Keratinocyte (primary cell): Measurements from ENCODE around the gene NEGR1. TPM values are rescaled to one million over a fixed set of nuclear protein-coding genes. Genes with fewer than 3 reads are reported as not detected.

ENCODE experiments used
- DNase-seq: peaks from one replicate; pipeline ENCODE4 v3.0.0-alpha.2; 2011; ENCODE audit warnings: low read depth, missing footprints, low spot score
- FAIRE-seq: peaks from 2 replicates; lab custom pipeline; 2011; peaks lifted over from hg19 to GRCh38; lab: Jason Lieb, UNC
- H2AFZ ChIP-seq: 2 replicates; pipeline ENCODE4 v1.6.0; 2012; ENCODE audit warnings: low read length, control low read depth, inconsistent platforms; ENCODE audit not compliant: control insufficient read depth
- H3K27ac ChIP-seq: 2 replicates; pipeline ENCODE4 v1.5.1; 2011; ENCODE audit warnings: low read length; ENCODE audit not compliant: control insufficient read depth, insufficient read depth
- H3K27me3 ChIP-seq: 3 replicates; pipeline ENCODE4 v1.6.0; 2011; ENCODE audit warnings: low read length; ENCODE audit not compliant: control insufficient read depth, insufficient read depth; ENCODE audit errors: extremely low read depth
- H3K36me3 ChIP-seq, 2 experiments: 2 replicates in 1 of 2; 3 replicates in 1 of 2; pipeline ENCODE4 v1.5.1; 2011; ENCODE audit warnings: low read length in 2 of 2, mild to moderate bottlenecking in 1 of 2; ENCODE audit not compliant: control insufficient read depth in 2 of 2, insufficient read depth in 2 of 2; ENCODE audit errors: extremely low read depth in 1 of 2
- H3K4me1 ChIP-seq: 3 replicates; pipeline ENCODE4 v1.5.1; 2011; ENCODE audit warnings: low read length; ENCODE audit not compliant: control insufficient read depth, insufficient read depth; ENCODE audit errors: extremely low read depth
- H3K4me2 ChIP-seq: 3 replicates; pipeline ENCODE4 v1.6.0; 2011; ENCODE audit warnings: low read depth, low read length; ENCODE audit not compliant: control insufficient read depth, insufficient read depth; ENCODE audit errors: extremely low read depth
- H3K4me3 ChIP-seq, 3 experiments: fragments of 200-600 bp in 1 of 3; sonication (generic) in 1 of 3; 2 replicates in 2 of 3; 3 replicates in 1 of 3; pipeline ENCODE4 v1.5.1; 2011 to 2016; ENCODE audit warnings: low read length in 3 of 3, mild to moderate bottlenecking in 3 of 3, control low read depth in 2 of 3, inconsistent platforms in 1 of 3, low read depth in 1 of 3, mixed read lengths in 1 of 3, mixed run types in 1 of 3, moderate library complexity in 1 of 3; ENCODE audit not compliant: control insufficient read depth in 2 of 3, insufficient read depth in 2 of 3; ENCODE audit errors: extremely low read depth in 1 of 3
- H3K79me2 ChIP-seq: 2 replicates; pipeline ENCODE4 v1.6.0; 2012; ENCODE audit warnings: low read length; ENCODE audit not compliant: control insufficient read depth, insufficient read depth
- H3K9ac ChIP-seq: 3 replicates; pipeline ENCODE4 v1.6.0; 2011; ENCODE audit warnings: low read length; ENCODE audit not compliant: control insufficient read depth, insufficient read depth; ENCODE audit errors: extremely low read depth
- H3K9me1 ChIP-seq: 3 replicates; pipeline ENCODE4 v1.6.0; 2011; ENCODE audit warnings: low read length; ENCODE audit not compliant: control insufficient read depth, insufficient read depth; ENCODE audit errors: extremely low read depth
- H3K9me3 ChIP-seq: 2 replicates; pipeline ENCODE4 v1.5.1; 2012; ENCODE audit warnings: low read depth, low read length; ENCODE audit not compliant: control insufficient read depth
- H4K20me1 ChIP-seq: 3 replicates; pipeline ENCODE4 v1.6.0; 2011; ENCODE audit warnings: low read length; ENCODE audit not compliant: control insufficient read depth, insufficient read depth; ENCODE audit errors: extremely low read depth
- CTCF ChIP-seq, 3 experiments: IDR thresholded peaks in 1 of 3; conservative IDR thresholded peaks in 1 of 3; optimal IDR thresholded peaks in 1 of 3; 2 replicates in 2 of 3; 3 replicates in 1 of 3; pipeline versions ENCODE3 to v1.5.1; 2011; ENCODE audit warnings: low read length in 3 of 3, mild to moderate bottlenecking in 3 of 3, moderate library complexity in 2 of 3, control low read depth in 1 of 3, inconsistent platforms in 1 of 3; ENCODE audit not compliant: insufficient read depth in 2 of 3; ENCODE audit errors: extremely low read depth in 1 of 3
- EZH2 ChIP-seq: IDR thresholded peaks from one replicate; pipeline ENCODE4 v1.6.1; 2012; ENCODE audit warnings: inconsistent platforms, mild to moderate bottlenecking, low read length, moderate library complexity
- dilution Hi-C: fragments of 300-500 bp; cut with MboI; formaldehyde crosslinking; loops from one replicate; pipeline ENCODE4 v1.7.0; 2020; ENCODE audit warnings: low sequenced_read_pairs; ENCODE audit not compliant: extremely low pct_ligation_motif_present
- polyA plus RNA-seq, 5 experiments: library from polyadenylated mRNA; depleted of rRNA in 3 of 5; stranded (reverse) in 3 of 5; stranded (forward) in 1 of 5; unstranded in 1 of 5; fragments of >200 nt; gene quantifications; 1 replicate in 1 of 5; 2 replicates in 3 of 5; 3 replicates in 1 of 5; pipeline versions ENCODE4 v1.2.1 to v1.2.3, GENCODE V29; 2011 to 2012; ENCODE audit warnings: missing spikeins in 2 of 5, low read depth in 1 of 5, low replicate concordance in 1 of 5

Gene NEGR1
- polyA plus RNA-seq, 1 donor (not counting 4 experiments of a cell fraction or from before 2014, with no cell fraction given): 1.6 TPM

- H3K4me1 ChIP-seq: no peaks in the 10 kb centered on the region
- H2AFZ ChIP-seq: no peak overlapping the region
- no peaks in the 10 kb centered on the region for H3K9me3 ChIP-seq
- no peak overlapping the region for H3K4me2 ChIP-seq
- dilution Hi-C loops: no loop called here
- no peaks in the 10 kb centered on the region for H3K27me3 ChIP-seq
- DNase-seq: no peak
- TF ChIP-seq CTCF (optimal IDR thresholded peaks at IDR 0.05 in 1 of 3, IDR thresholded peaks at IDR 0.05 in 1 of 3, conservative IDR thresholded peaks at IDR 0.05 in 1 of 3; ENCODE audit: extremely low read depth in 1 of 3, insufficient read depth in 2 of 3, low read length in 3 of 3) (no peak), EZH2 (no peak)
- no peak overlapping the region for H3K9ac ChIP-seq
- H3K36me3 ChIP-seq: no peaks in the 10 kb centered on the region
- FAIRE-seq: no peak
- no peaks in the 10 kb centered on the region for H4K20me1 ChIP-seq
- H3K79me2 ChIP-seq: no peaks in the 10 kb centered on the region
- H3K9me1 ChIP-seq: no peaks in the 10 kb centered on the region
- no peak overlapping the region for H3K4me3 ChIP-seq
- H3K27ac ChIP-seq: no peak overlapping the region
These were observed 162.8 kb downstream of the NEGR1 start for GRCh38 chr1:72119491-72119890.

GRCh38 chr1:72117621-72118020 is 164.7 kb downstream of the NEGR1 start:
- H3K27me3 ChIP-seq: no peaks in the 10 kb centered on the region
- no peak overlapping the region for H3K4me2 ChIP-seq
- H4K20me1 ChIP-seq: no peaks in the 10 kb centered on the region
- H3K9ac ChIP-seq: no peak overlapping the region
- no peaks in the 10 kb centered on the region for H3K9me3 ChIP-seq
- DNase-seq (no peak), FAIRE-seq (no peak)
- no peak overlapping the region for H2AFZ ChIP-seq
- no peaks in the 10 kb centered on the region for H3K9me1 ChIP-seq
- no peak overlapping the region for H3K27ac ChIP-seq
- no peak overlapping the region for H3K4me3 ChIP-seq
- H3K36me3 ChIP-seq: no peaks in the 10 kb centered on the region
- dilution Hi-C loops: no loop called here
- TF ChIP-seq CTCF (optimal IDR thresholded peaks at IDR 0.05 in 1 of 3, IDR thresholded peaks at IDR 0.05 in 1 of 3, conservative IDR thresholded peaks at IDR 0.05 in 1 of 3; ENCODE audit: extremely low read depth in 1 of 3, insufficient read depth in 2 of 3, low read length in 3 of 3) (no peak), EZH2 (no peak)
- no peaks in the 10 kb centered on the region for H3K4me1 ChIP-seq
- no peaks in the 10 kb centered on the region for H3K79me2 ChIP-seq
